ENCODE results near the gene STK39.

The STK39 gene

GRCh38 chr2:168196764-168197180, 50.6 kb downstream of the STK39 start:
- H3K4me1 ChIP-seq (ENCODE audit: control insufficient read depth, low read depth, low read length): no peaks in the 10 kb centered on the region
- H3K56ac ChIP-seq (ENCODE audit: low read length): no peak overlapping the region
- H2BK120ac ChIP-seq (ENCODE audit: low read depth, low read length): no peak overlapping the region
- no peak overlapping the region for H3K23ac ChIP-seq (ENCODE audit: low read length)
- no peak overlapping the region for H2BK15ac ChIP-seq (replicated peaks; ENCODE audit: low read depth)
- no peak overlapping the region for H4K8ac ChIP-seq (ENCODE audit: low read depth, low read length)
- H3K27me3 ChIP-seq (ENCODE audit: insufficient read depth, low read length, poor library complexity): no peaks in the 10 kb centered on the region
- DNase-seq: no peak
- no CpG with 5 or more reads among the region's 4 CpGs for WGBS (ENCODE audit: extremely low coverage, insufficient coverage, low lambda C conversion rate)
- H3K79me2 ChIP-seq (ENCODE audit: control insufficient read depth, insufficient read depth, low read length): no peaks in the 10 kb centered on the region
- no peaks in the 10 kb centered on the region for H3K36me3 ChIP-seq (ENCODE audit: control insufficient read depth, insufficient read depth, low read length)
- H3K18ac ChIP-seq (ENCODE audit: low read length): no peak overlapping the region
- H3K9ac ChIP-seq (ENCODE audit: low read length): no peak overlapping the region
- no peak overlapping the region for H3K4me3 ChIP-seq (ENCODE audit: low read length)
- H4K5ac ChIP-seq (ENCODE audit: low read length): no peak overlapping the region
- no peak overlapping the region for H3K4ac ChIP-seq (ENCODE audit: low read depth, low read length)
- no peak overlapping the region for H3K27ac ChIP-seq (ENCODE audit: low read depth, low read length)
- H3K79me1 ChIP-seq (ENCODE audit: low read length): no peaks in the 10 kb centered on the region
- H2AK5ac ChIP-seq (ENCODE audit: low read length): no peak overlapping the region
- no peak overlapping the region for H2BK5ac ChIP-seq (ENCODE audit: low read length)
- no peak overlapping the region for H3K4me2 ChIP-seq (ENCODE audit: low read length)

- Histone ChIP-seq H3K4ac (ENCODE audit: low read depth, low read length) (no peak overlapping the region), H3K56ac (ENCODE audit: low read length) (no peak overlapping the region), H3K79me1 (ENCODE audit: low read length) (peaks cover under 1% of the 10 kb centered on the region), H3K4me1 (ENCODE audit: control insufficient read depth, low read depth, low read length) (peaks cover 4% of the 10 kb centered on the region), H3K4me2 (ENCODE audit: low read length) (no peak overlapping the region), H2BK5ac (ENCODE audit: low read length) (no peak overlapping the region), H3K27me3 (ENCODE audit: insufficient read depth, low read length, poor library complexity) (no peaks in the 10 kb centered on the region), H4K8ac (ENCODE audit: low read depth, low read length) (no peak overlapping the region), H3K9ac (ENCODE audit: low read length) (no peak overlapping the region), H3K27ac (ENCODE audit: low read depth, low read length) (no peak overlapping the region), H3K36me3 (ENCODE audit: control insufficient read depth, insufficient read depth, low read length) (no peaks in the 10 kb centered on the region), H2BK120ac (ENCODE audit: low read depth, low read length) (no peak overlapping the region), H3K79me2 (ENCODE audit: control insufficient read depth, insufficient read depth, low read length) (no peaks in the 10 kb centered on the region), H4K5ac (ENCODE audit: low read length) (no peak overlapping the region), H2BK15ac (replicated peaks; ENCODE audit: low read depth) (no peak overlapping the region), H2AK5ac (ENCODE audit: low read length) (no peak overlapping the region), H3K4me3 (ENCODE audit: low read length) (no peak overlapping the region), H3K18ac (ENCODE audit: low read length) (no peak overlapping the region), H3K23ac (ENCODE audit: low read length) (no peak overlapping the region)
- WGBS (ENCODE audit: extremely low coverage, insufficient coverage, low lambda C conversion rate): no CpG with 5 or more reads among the region's 7 CpGs
- DNase-seq: no peak
Measured at GRCh38 chr2:168194784-168195522, 52.4 kb downstream of the STK39 start.

- WGBS (ENCODE audit: extremely low coverage, insufficient coverage, low lambda C conversion rate): no CpG with 5 or more reads among the region's 3 CpGs
- no peak for DNase-seq
- H4K5ac ChIP-seq (ENCODE audit: low read length): no peak overlapping the region
Measured at GRCh38 chr2:168192839-168193616, 54.4 kb downstream of the STK39 start.

GRCh38 chr2:168191955-168192785, 55.2 kb downstream of the STK39 start:
- no peaks in the 10 kb centered on the region for H3K27me3 ChIP-seq (ENCODE audit: insufficient read depth, low read length, poor library complexity)
- H4K5ac ChIP-seq (ENCODE audit: low read length): no peak overlapping the region
- no peak overlapping the region for H3K9ac ChIP-seq (ENCODE audit: low read length)
- no peak overlapping the region for H3K27ac ChIP-seq (ENCODE audit: low read depth, low read length)
- H3K4ac ChIP-seq (ENCODE audit: low read depth, low read length): no peak overlapping the region
- H3K4me3 ChIP-seq (ENCODE audit: low read length): no peak overlapping the region
- no peaks in the 10 kb centered on the region for H3K79me2 ChIP-seq (ENCODE audit: control insufficient read depth, insufficient read depth, low read length)
- H3K56ac ChIP-seq (ENCODE audit: low read length): no peak overlapping the region
- no peak overlapping the region for H2BK5ac ChIP-seq (ENCODE audit: low read length)
- H4K8ac ChIP-seq (ENCODE audit: low read depth, low read length): no peak overlapping the region
- no peaks in the 10 kb centered on the region for H3K36me3 ChIP-seq (ENCODE audit: control insufficient read depth, insufficient read depth, low read length)
- H3K18ac ChIP-seq (ENCODE audit: low read length): no peak overlapping the region
- no peak overlapping the region for H3K4me2 ChIP-seq (ENCODE audit: low read length)
- DNase-seq: no peak
- H2BK15ac ChIP-seq (replicated peaks; ENCODE audit: low read depth): no peak overlapping the region
- WGBS (ENCODE audit: extremely low coverage, insufficient coverage, low lambda C conversion rate): no CpG with 5 or more reads among the region's 6 CpGs
- peaks cover 3% of the 10 kb centered on the region for H3K79me1 ChIP-seq (ENCODE audit: low read length)
- H3K4me1 ChIP-seq (ENCODE audit: control insufficient read depth, low read depth, low read length): peaks cover 4% of the 10 kb centered on the region
- no peak overlapping the region for H2AK5ac ChIP-seq (ENCODE audit: low read length)
- no peak overlapping the region for H3K23ac ChIP-seq (ENCODE audit: low read length)
- H2BK120ac ChIP-seq (ENCODE audit: low read depth, low read length): no peak overlapping the region

More at GRCh38 chr2:168192839-168193616, 54.4 kb downstream of the STK39 start:
- Histone ChIP-seq H2BK120ac (ENCODE audit: low read depth, low read length) (no peak overlapping the region), H2BK15ac (replicated peaks; ENCODE audit: low read depth) (no peak overlapping the region), H2BK5ac (ENCODE audit: low read length) (no peak overlapping the region), H3K4me2 (ENCODE audit: low read length) (no peak overlapping the region), H3K79me2 (ENCODE audit: control insufficient read depth, insufficient read depth, low read length) (no peaks in the 10 kb centered on the region), H3K56ac (ENCODE audit: low read length) (no peak overlapping the region), H3K4me3 (ENCODE audit: low read length) (no peak overlapping the region), H2AK5ac (ENCODE audit: low read length) (no peak overlapping the region), H3K36me3 (ENCODE audit: control insufficient read depth, insufficient read depth, low read length) (no peaks in the 10 kb centered on the region), H3K18ac (ENCODE audit: low read length) (no peak overlapping the region), H3K79me1 (ENCODE audit: low read length) (peaks cover 3% of the 10 kb centered on the region), H3K23ac (ENCODE audit: low read length) (no peak overlapping the region), H3K4ac (ENCODE audit: low read depth, low read length) (no peak overlapping the region), H3K9ac (ENCODE audit: low read length) (no peak overlapping the region), H3K4me1 (ENCODE audit: control insufficient read depth, low read depth, low read length) (peaks cover 4% of the 10 kb centered on the region), H3K27ac (ENCODE audit: low read depth, low read length) (no peak overlapping the region), H4K8ac (ENCODE audit: low read depth, low read length) (no peak overlapping the region), H3K27me3 (ENCODE audit: insufficient read depth, low read length, poor library complexity) (no peaks in the 10 kb centered on the region)

GRCh38 chr2:168190590-168191336, 56.6 kb downstream of the STK39 start:
- Histone ChIP-seq H3K4me2 (ENCODE audit: low read length) (no peak overlapping the region), H2AK5ac (ENCODE audit: low read length) (no peak overlapping the region), H3K18ac (ENCODE audit: low read length) (no peak overlapping the region), H3K4ac (ENCODE audit: low read depth, low read length) (no peak overlapping the region), H3K4me3 (ENCODE audit: low read length) (no peak overlapping the region), H3K9ac (ENCODE audit: low read length) (no peak overlapping the region), H3K56ac (ENCODE audit: low read length) (peak overlapping the region; percentile 28), H3K27ac (ENCODE audit: low read depth, low read length) (no peak overlapping the region), H3K36me3 (ENCODE audit: control insufficient read depth, insufficient read depth, low read length) (no peaks in the 10 kb centered on the region), H2BK120ac (ENCODE audit: low read depth, low read length) (no peak overlapping the region), H4K8ac (ENCODE audit: low read depth, low read length) (peak overlapping the region; percentile 14), H3K27me3 (ENCODE audit: insufficient read depth, low read length, poor library complexity) (no peaks in the 10 kb centered on the region), H2BK5ac (ENCODE audit: low read length) (no peak overlapping the region), H2BK15ac (replicated peaks; ENCODE audit: low read depth) (no peak overlapping the region), H4K5ac (ENCODE audit: low read length) (no peak overlapping the region), H3K79me1 (ENCODE audit: low read length) (peaks cover 3% of the 10 kb centered on the region), H3K4me1 (ENCODE audit: control insufficient read depth, low read depth, low read length) (peaks cover 6% of the 10 kb centered on the region), H3K79me2 (ENCODE audit: control insufficient read depth, insufficient read depth, low read length) (no peaks in the 10 kb centered on the region), H3K23ac (ENCODE audit: low read length) (no peak overlapping the region)
- no peak for DNase-seq
- WGBS (ENCODE audit: extremely low coverage, insufficient coverage, low lambda C conversion rate): no CpG with 5 or more reads among the region's 7 CpGs
